ENCODE results near the gene PAX7.

The PAX7 gene

GRCh38 chr1:18796950-18797349 lies 166.3 kb downstream of the PAX7 start:
- Histone ChIP-seq H3K27me3 (ENCODE audit: control insufficient read depth in 1 of 2, insufficient read depth in 2 of 2, low read length in 2 of 2) (peaks cover 0 to 10% of the 10 kb centered on the region in 2 donors), H3K9me3 (ENCODE audit: low read length) (peaks cover 7% of the 10 kb centered on the region), H3K36me3 (ENCODE audit: insufficient read depth, low read length) (no peaks in the 10 kb centered on the region), H3K9ac (ENCODE audit: low read length) (no peak overlapping the region), H3K4me1 (ENCODE audit: insufficient read depth, low read length) (no peaks in the 10 kb centered on the region), H3K27ac (ENCODE audit: low read depth, low read length) (no peak overlapping the region), H3K4me3 (ENCODE audit: low read depth in 1 of 2, low read length in 2 of 2) (no peak overlapping the region)

All from muscle layer of colon (tissue), 2 donors.